22Rv1 (cell line): ENCODE data around the gene ZNF384.

Experiments used
- CTCF ChIP-seq: fragments of 450-650 bp; IDR thresholded peaks from 2 replicates; pipeline ENCODE4 v1.5.1; 2017; ENCODE audit warnings: mild to moderate bottlenecking
- ZFX ChIP-seq: fragments of 450-650 bp; IDR thresholded peaks from 2 replicates; pipeline ENCODE4 v1.6.1; 2017; ENCODE audit warnings: antibody characterized with exemption, borderline replicate concordance

- TF ChIP-seq CTCF (no peak), ZFX (no peak)
Measured at GRCh38 chr12:6650832-6651231, 38.3 kb downstream of the ZNF384 start.
